OCI-LY7 (cell line): ENCODE results near the gene PIEZO1. TPM values are rescaled to one million over a fixed set of nuclear protein-coding genes. Genes with fewer than 3 reads are reported as not detected.

Experiments
- BruUV-seq: library from RNA; stranded (reverse); fragments of 400-500 nt; replicated peaks from 2 replicates; lab custom pipeline; 2021; lab: Mats Ljungman, UMichigan
- CTCF ChIA-PET: fragments of 300-600 bp; sonication (Branson Sonifier 250); formaldehyde crosslinking; loops from one replicate; lab custom pipeline; 2022; ENCODE audit warnings: antibody characterized with exemption; ENCODE audit not compliant: unreplicated experiment; lab: Charles Lee
- POLR2A ChIA-PET: fragments of 300-600 bp; sonication (Branson Sonifier 250); formaldehyde crosslinking; loops from one replicate; lab custom pipeline; 2022; ENCODE audit warnings: antibody characterized with exemption; lab: Charles Lee
- DNase-seq: peaks from one replicate; pipeline ENCODE4 v3.0.0-alpha.2; 2015; ENCODE audit warnings: low spot score
- H2AFZ ChIP-seq: fragments of 200-600 bp; sonication (generic), shearing (Covaris generic); 2 replicates; pipeline ENCODE4 v1.6.1; 2014; ENCODE audit warnings: mild to moderate bottlenecking, antibody characterized with exemption, low read length, moderate library complexity
- H3K27ac ChIP-seq: fragments of 200-600 bp; sonication (generic); 2 replicates; pipeline ENCODE4 v1.5.1; 2014; ENCODE audit warnings: mixed run types, low read depth, mild to moderate bottlenecking, moderate library complexity, low read length, inconsistent platforms; ENCODE audit not compliant: poor library complexity, severe bottlenecking
- H3K36me3 ChIP-seq: fragments of 200-600 bp; sonication (generic); 2 replicates; pipeline ENCODE4 v1.6.1; 2014; ENCODE audit warnings: mild to moderate bottlenecking, antibody characterized with exemption, low read length, moderate library complexity, mixed read lengths; ENCODE audit not compliant: insufficient read depth
- H3K4me1 ChIP-seq: fragments of 200-600 bp; sonication (generic); 2 replicates; pipeline ENCODE4 v1.5.1; 2014; ENCODE audit warnings: mild to moderate bottlenecking, low read length; ENCODE audit not compliant: insufficient read depth, poor library complexity, severe bottlenecking
- H3K4me2 ChIP-seq: fragments of 200-600 bp; sonication (generic); 2 replicates; pipeline ENCODE4 v1.6.1; 2014; ENCODE audit warnings: mild to moderate bottlenecking, low read length
- H3K4me3 ChIP-seq: fragments of 200-600 bp; sonication (generic); 2 replicates; pipeline ENCODE4 v1.5.1; 2014; ENCODE audit warnings: mild to moderate bottlenecking, low read depth, low read length; ENCODE audit not compliant: poor library complexity, severe bottlenecking
- H3K79me2 ChIP-seq: fragments of 200-600 bp; sonication (generic); 2 replicates; pipeline ENCODE4 v1.6.1; 2016; ENCODE audit warnings: low read depth, mild to moderate bottlenecking, low read length, moderate library complexity, mixed read lengths; ENCODE audit not compliant: insufficient read depth
- H3K9me2 ChIP-seq: fragments of 200-600 bp; sonication (generic); 2 replicates; pipeline ENCODE4 v1.6.1; 2016; ENCODE audit warnings: mild to moderate bottlenecking, low read length, mixed read lengths; ENCODE audit not compliant: insufficient read depth
- H3K9me3 ChIP-seq: fragments of 200-600 bp; sonication (generic); 2 replicates; pipeline ENCODE4 v1.6.1; 2014; ENCODE audit warnings: mild to moderate bottlenecking, mixed run types, low read length, mixed read lengths
- H4K20me1 ChIP-seq: fragments of 200-600 bp; sonication (generic); 2 replicates; pipeline ENCODE4 v1.6.1; 2014; ENCODE audit warnings: mild to moderate bottlenecking, antibody characterized with exemption, low read length, moderate library complexity, mixed read lengths; ENCODE audit not compliant: insufficient read depth
- EZH2phosphoT487 ChIP-seq: fragments of 200-600 bp; sonication (generic); IDR thresholded peaks from 2 replicates; pipeline ENCODE4 v1.6.1; 2018; ENCODE audit warnings: low read depth, borderline replicate concordance, mild to moderate bottlenecking, mixed run types, antibody characterized with exemption, low read length, moderate library complexity, mixed read lengths
- intact Hi-C: fragments of 100-400 bp; cut with micrococcal nuclease; formaldehyde crosslinking; loops from one replicate; pipeline ENCODE4 v1.10.0; 2022; ENCODE audit not compliant: unreplicated experiment
- total RNA-seq, 2 experiments: library from RNA; depleted of rRNA in 1 of 2; stranded (reverse); fragments of >200 nt in 1 of 2; shearing (Covaris generic) in 1 of 2; gene quantifications; 2 replicates each; pipeline ENCODE4 v1.2.3, GENCODE V29; 2014 to 2022
- TF ChIP-seq, protein P1 (sequence below): fragments of 200-600 bp; sonication (generic); conservative IDR thresholded peaks from 2 replicates; pipeline ENCODE4 v1.5.1; 2014; ENCODE audit warnings: mild to moderate bottlenecking, antibody characterized with exemption, low read length, moderate library complexity, mixed read lengths

Gene PIEZO1
- total RNA-seq, 2 experiments from 2014 or later = 144 to 154 TPM

DNA sequence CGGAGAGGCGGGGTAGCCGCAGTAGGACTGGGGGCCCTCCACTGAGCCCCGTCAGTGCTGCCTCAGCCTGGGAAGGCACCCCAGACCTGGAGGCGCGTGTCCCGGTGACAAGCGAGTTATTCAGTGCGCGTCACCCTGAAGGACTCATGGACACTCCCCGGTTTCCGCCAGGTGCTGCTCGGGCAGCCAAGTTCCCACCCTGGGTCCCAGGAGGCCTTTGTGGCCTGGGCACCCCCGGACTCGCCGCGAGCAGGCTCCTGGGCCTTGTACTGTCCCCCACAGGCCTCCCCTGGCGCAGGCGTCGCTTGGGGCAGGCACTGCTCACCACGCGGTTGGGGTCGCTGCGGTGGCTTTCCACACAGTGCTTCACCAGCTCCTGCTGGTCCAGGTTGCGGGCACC, 86.4 kb downstream of the PIEZO1 start:
- H3K27ac ChIP-seq = no peak overlapping the region
- H3K9me3 ChIP-seq = no peaks in the 10 kb centered on the region
- TF ChIP-seq EZH2phosphoT487 = no peak
- TF ChIP-seq, protein P1, sequence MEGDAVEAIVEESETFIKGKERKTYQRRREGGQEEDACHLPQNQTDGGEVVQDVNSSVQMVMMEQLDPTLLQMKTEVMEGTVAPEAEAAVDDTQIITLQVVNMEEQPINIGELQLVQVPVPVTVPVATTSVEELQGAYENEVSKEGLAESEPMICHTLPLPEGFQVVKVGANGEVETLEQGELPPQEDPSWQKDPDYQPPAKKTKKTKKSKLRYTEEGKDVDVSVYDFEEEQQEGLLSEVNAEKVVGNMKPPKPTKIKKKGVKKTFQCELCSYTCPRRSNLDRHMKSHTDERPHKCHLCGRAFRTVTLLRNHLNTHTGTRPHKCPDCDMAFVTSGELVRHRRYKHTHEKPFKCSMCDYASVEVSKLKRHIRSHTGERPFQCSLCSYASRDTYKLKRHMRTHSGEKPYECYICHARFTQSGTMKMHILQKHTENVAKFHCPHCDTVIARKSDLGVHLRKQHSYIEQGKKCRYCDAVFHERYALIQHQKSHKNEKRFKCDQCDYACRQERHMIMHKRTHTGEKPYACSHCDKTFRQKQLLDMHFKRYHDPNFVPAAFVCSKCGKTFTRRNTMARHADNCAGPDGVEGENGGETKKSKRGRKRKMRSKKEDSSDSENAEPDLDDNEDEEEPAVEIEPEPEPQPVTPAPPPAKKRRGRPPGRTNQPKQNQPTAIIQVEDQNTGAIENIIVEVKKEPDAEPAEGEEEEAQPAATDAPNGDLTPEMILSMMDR = no peak
- H2AFZ ChIP-seq = no peak overlapping the region
- peaks cover 24% of the 10 kb centered on the region; the same call in 1 of the 2 replicates for H3K36me3 ChIP-seq
- no peak overlapping the region for H3K4me2 ChIP-seq
- CTCF ChIA-PET = no interaction called here
- POLR2A ChIA-PET = no interaction called here
- peaks cover 7% of the 10 kb centered on the region; the same call in 1 of the 2 replicates for H3K79me2 ChIP-seq
- no peaks in the 10 kb centered on the region for H4K20me1 ChIP-seq
- BruUV-seq = no TSS peak
- intact Hi-C loops = loop anchor here (1.0 kb wide), 1 partner anchor 12 kb away; the partner anchor contains the start of gene SNAI3
- H3K9me2 ChIP-seq = no peaks in the 10 kb centered on the region
- DNase-seq = peak; percentile 20
- H3K4me3 ChIP-seq = no peak overlapping the region
- peaks cover 53% of the 10 kb centered on the region for H3K4me1 ChIP-seq

DNA sequence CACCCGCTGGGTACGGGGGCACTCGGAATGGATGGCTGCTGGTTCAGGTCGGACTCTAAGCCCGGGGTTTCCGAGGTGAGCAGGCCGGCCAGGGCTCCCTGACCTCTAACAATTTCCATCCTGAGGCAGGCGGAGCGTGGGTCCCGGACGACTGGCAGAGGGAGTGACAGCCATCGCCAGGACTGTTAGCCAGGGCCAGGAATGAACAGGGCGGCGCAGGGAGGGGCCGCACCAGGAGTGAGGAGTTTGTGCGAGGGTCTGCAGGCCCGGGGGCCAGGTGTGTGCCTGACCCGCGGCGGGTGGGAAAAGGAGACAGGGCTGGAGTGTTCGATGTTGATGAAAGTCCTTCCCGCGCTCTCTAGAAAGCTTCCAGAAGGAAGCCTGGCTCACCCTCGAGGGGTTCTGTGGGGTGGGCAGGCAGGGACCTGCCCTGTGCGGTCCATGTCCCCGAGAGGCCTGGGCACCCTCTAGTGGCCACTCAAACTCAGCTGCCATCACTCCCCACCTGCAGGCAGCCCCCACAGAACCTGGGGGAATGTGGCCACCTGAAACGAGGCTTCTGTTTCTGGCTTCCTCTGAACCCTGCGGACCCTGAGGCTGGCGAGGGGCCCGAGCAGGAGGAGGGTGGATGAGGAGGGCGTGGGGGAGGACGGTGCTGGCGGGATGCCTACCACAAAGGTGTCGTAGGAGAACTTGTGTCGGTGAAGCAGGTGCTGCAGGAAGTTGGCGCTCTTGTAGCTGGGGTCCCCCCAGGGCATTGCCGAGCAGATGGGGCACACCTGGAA, 87.0 kb downstream of the PIEZO1 start:
- Histone ChIP-seq H3K9me3 (no peaks in the 10 kb centered on the region), H4K20me1 (no peaks in the 10 kb centered on the region), H3K36me3 (peaks cover 24% of the 10 kb centered on the region; the same call in 1 of the 2 replicates), H3K79me2 (peaks cover 7% of the 10 kb centered on the region; the same call in 1 of the 2 replicates), H3K9me2 (no peaks in the 10 kb centered on the region), H3K4me3 (no peak overlapping the region), H3K4me2 (no peak overlapping the region), H3K4me1 (peaks cover 53% of the 10 kb centered on the region), H3K27ac (no peak overlapping the region), H2AFZ (no peak overlapping the region)
- no TSS peak for BruUV-seq
- ChIA-PET POLR2A (no interaction called here), CTCF (no interaction called here)
- peak; percentile 20 for DNase-seq
- intact Hi-C loops = loop anchor here (1.0 kb wide), 1 partner anchor 12 kb away; the partner anchor contains the start of gene SNAI3
- TF ChIP-seq, protein P1 = peak; percentile 56; the same call in 1 of the 2 replicates
- TF ChIP-seq EZH2phosphoT487 = no peak
